CD4-positive, alpha-beta memory T cell (primary cell): Measurements from ENCODE around the gene RB1. TPM values are rescaled to one million over a fixed set of nuclear protein-coding genes. Genes with fewer than 3 reads are reported as not detected.
A peak's percentile ranks its signal among the peaks of the same experiment; 100 is the strongest.

ENCODE experiments used
- CTCF ChIA-PET: fragments of 350-600 bp; sonication (Branson Sonifier 250); formaldehyde crosslinking; loops from one replicate; lab custom pipeline; 2021; ENCODE audit warnings: inconsistent platforms; ENCODE audit not compliant: partially characterized antibody; lab: Charles Lee
- POLR2A ChIA-PET: fragments of 350-600 bp; sonication (Branson Sonifier 250); formaldehyde crosslinking; loops from one replicate; lab custom pipeline; 2021; ENCODE audit not compliant: partially characterized antibody; lab: Charles Lee
- DNase-seq, 5 donors: peaks; one replicate each; pipeline versions ENCODE4 v3.0.0 to v3.0.0-alpha.2; 2020 to 2022; ENCODE audit warnings: mixed read lengths in 1 of 5
- H3K27ac ChIP-seq: one replicate; pipeline ENCODE4 v1.7.0; 2013; ENCODE audit warnings: low read depth, low read length
- H3K27me3 ChIP-seq: 2 replicates; pipeline ENCODE4 v1.7.0; 2013; ENCODE audit warnings: mild to moderate bottlenecking, low read length, moderate library complexity; ENCODE audit not compliant: insufficient read depth
- H3K36me3 ChIP-seq: 2 replicates; pipeline ENCODE4 v1.7.0; 2013; ENCODE audit warnings: mild to moderate bottlenecking, low read length, moderate library complexity; ENCODE audit not compliant: insufficient read depth
- H3K4me1 ChIP-seq: 2 replicates; pipeline ENCODE4 v1.7.0; 2013; ENCODE audit warnings: mild to moderate bottlenecking, low read length, moderate library complexity; ENCODE audit not compliant: insufficient read depth
- H3K4me3 ChIP-seq, 2 donors: one replicate each; pipeline ENCODE4 v1.7.0; 2013; ENCODE audit warnings: low read length in 2 of 2, mild to moderate bottlenecking in 1 of 2
- H3K9me3 ChIP-seq, 2 donors: one replicate each; pipeline ENCODE4 v1.7.0; 2013; ENCODE audit warnings: low read length in 2 of 2, control low read depth in 1 of 2; ENCODE audit not compliant: control insufficient read depth in 1 of 2
- H3K27ac Mint-ChIP-seq, 7 donors: one replicate each; pipeline ENCODE4 v1.8.0; 2020 to 2021; ENCODE audit warnings: mixed read lengths in 7 of 7, mild to moderate bottlenecking in 6 of 7, inconsistent platforms in 3 of 7, moderate library complexity in 3 of 7
- H3K27me3 Mint-ChIP-seq, 2 donors: one replicate each; pipeline ENCODE4 v1.8.0; 2020 to 2021; ENCODE audit warnings: mixed read lengths in 2 of 2
- H3K36me3 Mint-ChIP-seq, 2 donors: one replicate each; pipeline ENCODE4 v1.8.0; 2020 to 2021; ENCODE audit warnings: mixed read lengths in 2 of 2, inconsistent platforms in 1 of 2, mild to moderate bottlenecking in 1 of 2
- H3K4me1 Mint-ChIP-seq, 4 donors: one replicate each; pipeline ENCODE4 v1.8.0; 2020 to 2021; ENCODE audit warnings: mixed read lengths in 4 of 4, mild to moderate bottlenecking in 1 of 4
- H3K4me3 Mint-ChIP-seq, 8 donors: one replicate each; pipeline ENCODE4 v1.8.0; 2020 to 2021; ENCODE audit warnings: mixed read lengths in 8 of 8, mild to moderate bottlenecking in 7 of 8, moderate library complexity in 6 of 8, inconsistent platforms in 3 of 8
- H3K9me3 Mint-ChIP-seq, 8 donors: one replicate each; pipeline ENCODE4 v1.8.0; 2020 to 2021; ENCODE audit warnings: mixed read lengths in 8 of 8, mild to moderate bottlenecking in 5 of 8, inconsistent platforms in 3 of 8, moderate library complexity in 1 of 8
- intact Hi-C: fragments of 100-400 bp; cut with micrococcal nuclease; formaldehyde crosslinking; loops from one replicate; pipeline ENCODE4 v1.15.1; 2023
- polyA plus RNA-seq, 2 donors: library from polyadenylated mRNA; unstranded; fragments of 300-500 nt; fragmentation: Illumina TruSeq; gene quantifications; one replicate each; pipeline ENCODE4 v1.2.3, GENCODE V29; 2021
- total RNA-seq, 2 experiments: library from RNA; stranded (reverse); gene quantifications; one replicate each; pipeline ENCODE4 v1.2.3, GENCODE V29; 2021

RB1 gene
- total and polyA plus RNA-seq, 4 experiments from 2014 or later: 14.9 to 26.0 (median 20.1) TPM

DNA sequence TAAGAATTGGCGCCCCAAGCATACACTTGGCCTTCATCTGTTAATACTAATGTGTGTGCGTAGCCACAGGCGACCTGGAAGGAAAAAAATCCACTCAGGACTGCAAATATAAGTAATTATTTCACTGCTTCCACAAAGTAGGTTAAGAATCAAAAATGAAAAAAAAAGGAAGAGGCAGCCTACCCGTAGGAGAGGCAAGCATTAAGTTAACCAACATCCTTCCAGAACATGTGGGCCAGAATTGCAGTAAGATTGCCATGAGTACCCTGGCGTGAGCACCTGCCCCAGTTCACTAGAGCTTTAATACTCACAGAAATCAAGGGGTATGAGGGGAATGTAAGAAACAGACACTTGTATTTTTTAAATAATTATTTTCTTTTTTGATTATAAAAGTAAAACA is 207.1 kb downstream of the RB1 start:
- H3K36me3 Mint-ChIP-seq: peaks cover 19 to 29% of the 10 kb centered on the region in 2 donors
- H3K9me3 Mint-ChIP-seq: no peaks in the 10 kb centered on the region
- H3K27ac Mint-ChIP-seq: peak overlapping the region in 4 of 7 donors; percentile 35 to 84 (median 40)
- H3K36me3 ChIP-seq: no peaks in the 10 kb centered on the region
- H3K4me3 Mint-ChIP-seq: peak overlapping the region in 3 of 8 donors; percentile 0 to 57 (median 32)
- ChIA-PET POLR2A (interaction anchor here (0.5 to 2.1 kb wide), 5 partner anchors 15 to 52 kb away, joined by 3 to 9 read pairs (median 3); partner anchors contain the start of gene RCBTB2), CTCF (interaction anchor here (1.4 kb wide), 1 partner anchor 69 kb away, joined by 5 read pairs; no protein-coding TSS in a partner anchor)
- intact Hi-C loops: no loop called here
- H3K27ac ChIP-seq: no peak overlapping the region
- H3K4me1 Mint-ChIP-seq: peaks cover 23 to 50% (median 31%) of the 10 kb centered on the region in 4 donors
- no peak overlapping the region for H3K4me3 ChIP-seq
- no peak for DNase-seq
- no peaks in the 10 kb centered on the region for H3K9me3 ChIP-seq
- H3K4me1 ChIP-seq: peaks cover 37% of the 10 kb centered on the region
- no peaks in the 10 kb centered on the region for H3K27me3 Mint-ChIP-seq
- H3K27me3 ChIP-seq: no peaks in the 10 kb centered on the region

DNA sequence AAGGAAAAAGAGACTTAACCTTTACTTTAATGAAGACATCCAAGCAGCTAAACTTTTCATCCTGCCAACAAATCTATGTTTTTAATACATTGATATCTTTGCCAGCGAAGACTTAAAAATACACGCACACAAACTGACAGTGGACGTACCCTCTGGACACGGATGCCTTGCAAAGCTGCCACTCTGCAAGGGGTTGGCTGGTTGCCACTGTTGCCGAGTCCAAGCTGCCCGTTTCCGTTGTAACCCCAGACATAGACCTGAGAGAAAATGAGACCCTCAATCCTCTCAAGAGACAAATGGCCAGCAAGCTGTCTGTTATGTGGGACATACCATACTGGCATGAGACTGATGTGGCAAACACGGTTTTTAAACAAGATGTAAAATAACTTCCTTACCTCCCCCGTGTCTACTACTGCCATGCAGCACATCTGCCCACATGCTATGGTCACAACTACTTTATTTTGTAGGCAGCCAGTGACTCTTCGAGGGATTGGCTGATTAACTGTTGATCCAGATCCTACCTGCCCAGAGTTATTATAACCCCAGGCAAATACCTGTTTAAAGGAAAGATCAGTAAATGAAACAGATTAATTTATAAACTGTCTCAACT is 208.2 kb downstream of the RB1 start:
- Histone ChIP-seq H3K9me3 (no peaks in the 10 kb centered on the region), H3K4me1 (peaks cover 26% of the 10 kb centered on the region), H3K27me3 (no peaks in the 10 kb centered on the region), H3K27ac (no peak overlapping the region), H3K36me3 (no peaks in the 10 kb centered on the region), H3K4me3 (no peak overlapping the region)
- intact Hi-C loops: no loop called here
- peaks cover 22 to 29% of the 10 kb centered on the region in 2 donors for H3K36me3 Mint-ChIP-seq
- no peak for DNase-seq
- peaks cover 16 to 40% (median 22%) of the 10 kb centered on the region in 4 donors for H3K4me1 Mint-ChIP-seq
- H3K4me3 Mint-ChIP-seq: no peak overlapping the region
- H3K27me3 Mint-ChIP-seq: no peaks in the 10 kb centered on the region
- ChIA-PET POLR2A (interaction anchor here (1.2 kb wide), 1 partner anchor 21 kb away, joined by 5 read pairs; the partner anchor contains the start of gene RCBTB2), CTCF (interaction anchor here (1.4 kb wide), 1 partner anchor 68 kb away, joined by 5 read pairs; no protein-coding TSS in a partner anchor)
- peak overlapping the region in 1 of 7 donors; percentile 11 for H3K27ac Mint-ChIP-seq
- no peaks in the 10 kb centered on the region for H3K9me3 Mint-ChIP-seq

- intact Hi-C loops: no loop called here
- peaks cover 26 to 42% of the 10 kb centered on the region in 2 donors for H3K36me3 Mint-ChIP-seq
- POLR2A ChIA-PET: interaction anchor here (1.6 to 2.1 kb wide), 2 partner anchors 10 to 18 kb away, joined by 7 to 16 read pairs; partner anchors contain the start of gene RCBTB2
These were observed 211.2 kb downstream of the RB1 start for GRCh38 chr13:48514793-48515192.

GRCh38 chr13:48515732-48516131 is 212.2 kb downstream of the RB1 start:
- Histone ChIP-seq H3K9me3 (no peaks in the 10 kb centered on the region), H3K4me1 (peaks cover under 1% of the 10 kb centered on the region), H3K36me3 (no peaks in the 10 kb centered on the region), H3K27me3 (no peaks in the 10 kb centered on the region), H3K4me3 (no peak overlapping the region), H3K27ac (no peak overlapping the region)
- Mint-ChIP-seq H3K27ac (peak overlapping the region in 1 of 7 donors; percentile 7), H3K4me1 (peaks cover 1 to 14% (median 8%) of the 10 kb centered on the region in 4 donors), H3K36me3 (peaks cover 22 to 48% of the 10 kb centered on the region in 2 donors), H3K9me3 (no peaks in the 10 kb centered on the region), H3K4me3 (no peak overlapping the region), H3K27me3 (no peaks in the 10 kb centered on the region)
- CTCF ChIA-PET: interaction anchor here (0.8 to 1.5 kb wide), 2 partner anchors 10 to 17 kb away, joined by 3 to 4 read pairs; partner anchors contain the start of gene RCBTB2
- DNase-seq: no peak
- POLR2A ChIA-PET: interaction anchor here (1.6 to 2.1 kb wide), 2 partner anchors 11 to 17 kb away, joined by 7 to 16 read pairs; partner anchors contain the start of gene RCBTB2
- intact Hi-C loops: no loop called here

More at GRCh38 chr13:48514793-48515192, 211.2 kb downstream of the RB1 start:
- Histone ChIP-seq H3K36me3 (no peaks in the 10 kb centered on the region), H3K4me1 (peaks cover 9% of the 10 kb centered on the region), H3K27me3 (no peaks in the 10 kb centered on the region), H3K27ac (no peak overlapping the region), H3K9me3 (no peaks in the 10 kb centered on the region), H3K4me3 (no peak overlapping the region)
- CTCF ChIA-PET: interaction anchor here (1.5 to 1.6 kb wide), 2 partner anchors 9 to 13 kb away, joined by 3 to 4 read pairs; no protein-coding TSS in a partner anchor
- DNase-seq: no peak
- H3K4me3 Mint-ChIP-seq: no peak overlapping the region
- no peaks in the 10 kb centered on the region for H3K9me3 Mint-ChIP-seq
- peaks cover 10 to 22% (median 15%) of the 10 kb centered on the region in 4 donors for H3K4me1 Mint-ChIP-seq
- H3K27me3 Mint-ChIP-seq: no peaks in the 10 kb centered on the region
- H3K27ac Mint-ChIP-seq: no peak overlapping the region

DNA sequence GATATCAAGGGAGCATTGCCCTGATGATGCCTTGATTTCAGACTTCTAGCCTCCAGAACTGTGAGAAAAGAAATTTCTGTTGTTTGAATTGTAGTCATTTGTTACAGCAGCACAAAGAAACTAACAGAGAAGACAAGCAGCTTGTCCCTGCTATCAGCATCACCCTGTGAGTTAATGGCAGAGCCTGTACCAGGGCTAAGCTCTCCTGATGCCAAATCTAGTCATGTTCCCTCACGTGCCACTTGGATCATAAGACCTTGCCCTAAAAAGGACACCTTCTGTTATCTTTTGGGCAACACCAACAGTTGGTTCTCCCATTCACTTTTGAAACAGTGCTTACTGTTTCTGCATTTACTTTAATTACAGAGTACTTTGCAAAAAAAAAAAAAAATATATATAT is 214.5 kb downstream of the RB1 start:
- Mint-ChIP-seq H3K27ac (no peak overlapping the region), H3K4me1 (peaks cover 0 to 8% (median 2%) of the 10 kb centered on the region in 4 donors), H3K36me3 (peaks cover 18 to 33% of the 10 kb centered on the region in 2 donors), H3K9me3 (no peaks in the 10 kb centered on the region), H3K27me3 (no peaks in the 10 kb centered on the region), H3K4me3 (no peak overlapping the region)
- Histone ChIP-seq H3K9me3 (no peaks in the 10 kb centered on the region), H3K27ac (no peak overlapping the region), H3K4me3 (no peak overlapping the region), H3K4me1 (no peaks in the 10 kb centered on the region), H3K36me3 (no peaks in the 10 kb centered on the region), H3K27me3 (no peaks in the 10 kb centered on the region)
- intact Hi-C loops: no loop called here
- ChIA-PET POLR2A (interaction anchor here (0.8 to 1.0 kb wide), 2 partner anchors 11 to 44 kb away, joined by 3 to 4 read pairs; no protein-coding TSS in a partner anchor), CTCF (interaction anchor here (1.4 kb wide), 1 partner anchor 62 kb away, joined by 4 read pairs; no protein-coding TSS in a partner anchor)
- DNase-seq: no peak

- POLR2A ChIA-PET: interaction anchor here (0.9 to 2.6 kb wide), 8 partner anchors 21 to 124 kb away, joined by 3 to 28 read pairs (median 5); partner anchors contain the start of gene LPAR6
- CTCF ChIA-PET: interaction anchor here (1.1 to 1.3 kb wide), 2 partner anchors 54 to 56 kb away, joined by 3 read pairs; no protein-coding TSS in a partner anchor
- H3K9me3 ChIP-seq: no peaks in the 10 kb centered on the region
- H3K36me3 ChIP-seq: no peaks in the 10 kb centered on the region
- H3K27me3 ChIP-seq: no peaks in the 10 kb centered on the region
- intact Hi-C loops: no loop called here
- H3K27ac ChIP-seq: no peak overlapping the region
- H3K9me3 Mint-ChIP-seq: no peaks in the 10 kb centered on the region
- no peak overlapping the region for H3K4me3 ChIP-seq
- H3K4me1 ChIP-seq: peaks cover 39% of the 10 kb centered on the region
- peaks cover 0 to 7% of the 10 kb centered on the region in 2 donors for H3K36me3 Mint-ChIP-seq
- peaks cover 16 to 47% (median 24%) of the 10 kb centered on the region in 4 donors for H3K4me1 Mint-ChIP-seq
- H3K4me3 Mint-ChIP-seq: peak overlapping the region in 2 of 8 donors; percentile 38 to 39
- H3K27ac Mint-ChIP-seq: peak overlapping the region in 2 of 7 donors; percentile 57 to 63
- DNase-seq: peak in 3 of 5 donors; percentile 34 to 39 (median 35)
- H3K27me3 Mint-ChIP-seq: no peaks in the 10 kb centered on the region
These were observed 222.7 kb downstream of the RB1 start for GRCh38 chr13:48526286-48526685.
